HEK293 (cell line): ENCODE results near the gene MRPS18A.

Source experiments
- BCL11B ChIP-seq: fragments of 450-650 bp; formaldehyde crosslinking; IDR thresholded peaks from 2 replicates; pipeline ENCODE4 v1.5.1; 2016; ENCODE audit warnings: low read depth, missing biosample characterization, missing genetic modification characterization
- KLF10 ChIP-seq: fragments of 450-650 bp; IDR thresholded peaks from 2 replicates; pipeline ENCODE4 v1.5.1; 2018; ENCODE audit warnings: missing biosample characterization, mild to moderate bottlenecking, missing genetic modification characterization
- KLF16 ChIP-seq: fragments of 450-650 bp; formaldehyde crosslinking; IDR thresholded peaks from 2 replicates; pipeline ENCODE4 v1.5.1; 2017; ENCODE audit warnings: missing biosample characterization, missing genetic modification characterization
- MZF1 ChIP-seq: fragments of 450-650 bp; formaldehyde crosslinking; IDR thresholded peaks from 2 replicates; pipeline ENCODE4 v1.5.1; 2017; ENCODE audit warnings: missing biosample characterization, missing genetic modification characterization, borderline replicate concordance
- OVOL3 ChIP-seq: fragments of 450-650 bp; formaldehyde crosslinking; IDR thresholded peaks from 2 replicates; pipeline ENCODE4 v1.5.1; 2016; ENCODE audit warnings: missing biosample characterization, missing genetic modification characterization
- SCRT1 ChIP-seq: fragments of 450-650 bp; formaldehyde crosslinking; IDR thresholded peaks from 2 replicates; pipeline ENCODE4 v1.5.1; 2016; ENCODE audit warnings: missing biosample characterization, missing genetic modification characterization, borderline replicate concordance
- ZBTB17 ChIP-seq: fragments of 450-650 bp; formaldehyde crosslinking; IDR thresholded peaks from 2 replicates; pipeline ENCODE4 v1.5.1; 2016; ENCODE audit warnings: missing biosample characterization, missing genetic modification characterization
- ZBTB20 ChIP-seq: fragments of 450-650 bp; formaldehyde crosslinking; IDR thresholded peaks from 2 replicates; pipeline ENCODE4 v1.5.1; 2016; ENCODE audit warnings: missing biosample characterization, missing genetic modification characterization
- ZIC2 ChIP-seq: fragments of 450-650 bp; formaldehyde crosslinking; IDR thresholded peaks from 2 replicates; pipeline ENCODE4 v1.5.1; 2016; ENCODE audit warnings: missing biosample characterization, missing genetic modification characterization
- ZNF10 ChIP-seq: fragments of 450-650 bp; formaldehyde crosslinking; IDR thresholded peaks from 2 replicates; pipeline ENCODE4 v1.5.1; 2017; ENCODE audit warnings: missing biosample characterization, missing genetic modification characterization
- ZNF155 ChIP-seq: fragments of 450-650 bp; formaldehyde crosslinking; IDR thresholded peaks from 2 replicates; pipeline ENCODE4 v1.5.1; 2016; ENCODE audit warnings: missing biosample characterization, missing genetic modification characterization
- ZNF223 ChIP-seq: fragments of 450-650 bp; formaldehyde crosslinking; IDR thresholded peaks from 2 replicates; pipeline ENCODE4 v1.5.1; 2016; ENCODE audit warnings: missing biosample characterization, missing genetic modification characterization
- ZNF350 ChIP-seq: fragments of 450-650 bp; formaldehyde crosslinking; IDR thresholded peaks from 2 replicates; pipeline ENCODE4 v1.5.0; 2017; ENCODE audit warnings: missing biosample characterization, mild to moderate bottlenecking, missing genetic modification characterization
- ZNF416 ChIP-seq: fragments of 450-650 bp; formaldehyde crosslinking; IDR thresholded peaks from 2 replicates; pipeline ENCODE4 v1.5.1; 2016; ENCODE audit warnings: missing biosample characterization, missing genetic modification characterization
- ZNF473 ChIP-seq: fragments of 450-650 bp; formaldehyde crosslinking; IDR thresholded peaks from 2 replicates; pipeline ENCODE4 v1.5.1; 2017; ENCODE audit warnings: missing biosample characterization, missing genetic modification characterization
- ZNF529 ChIP-seq: fragments of 450-650 bp; formaldehyde crosslinking; IDR thresholded peaks from 2 replicates; pipeline ENCODE4 v1.5.1; 2017; ENCODE audit warnings: missing genetic modification characterization, missing biosample characterization; ENCODE audit not compliant: insufficient replicate concordance
- ZNF544 ChIP-seq: fragments of 450-650 bp; formaldehyde crosslinking; IDR thresholded peaks from 2 replicates; pipeline ENCODE4 v1.5.0; 2017; ENCODE audit warnings: missing biosample characterization, missing genetic modification characterization
- ZNF596 ChIP-seq: fragments of 450-650 bp; IDR thresholded peaks from 2 replicates; pipeline ENCODE4 v1.5.0; 2018; ENCODE audit warnings: missing biosample characterization, mild to moderate bottlenecking, missing genetic modification characterization, moderate library complexity
- ZNF623 ChIP-seq: fragments of 450-650 bp; formaldehyde crosslinking; IDR thresholded peaks from 2 replicates; pipeline ENCODE4 v1.5.1; 2016; ENCODE audit warnings: missing biosample characterization, missing genetic modification characterization
- ZNF677 ChIP-seq: fragments of 450-650 bp; IDR thresholded peaks from 2 replicates; pipeline ENCODE4 v1.5.0; 2018; ENCODE audit warnings: missing biosample characterization, mild to moderate bottlenecking, missing genetic modification characterization, moderate library complexity
- ZNF791 ChIP-seq: fragments of 450-650 bp; formaldehyde crosslinking; IDR thresholded peaks from 2 replicates; pipeline ENCODE4 v1.5.1; 2016; ENCODE audit warnings: missing biosample characterization, missing genetic modification characterization
- ZNF843 ChIP-seq: fragments of 450-650 bp; formaldehyde crosslinking; IDR thresholded peaks from 2 replicates; pipeline ENCODE4 v1.5.1; 2016; ENCODE audit warnings: missing biosample characterization, missing genetic modification characterization
- ZSCAN16 ChIP-seq: fragments of 450-650 bp; formaldehyde crosslinking; IDR thresholded peaks from 2 replicates; pipeline ENCODE4 v1.5.1; 2016; ENCODE audit warnings: missing biosample characterization, missing genetic modification characterization
- TF ChIP-seq, protein P1 (sequence below): fragments of 450-650 bp; formaldehyde crosslinking; IDR thresholded peaks from 2 replicates; pipeline ENCODE4 v1.5.1; 2016; ENCODE audit warnings: missing biosample characterization, missing genetic modification characterization
- TF ChIP-seq, protein P2 (sequence below): fragments of 450-650 bp; formaldehyde crosslinking; IDR thresholded peaks from 2 replicates; pipeline ENCODE4 v1.5.1; 2016; ENCODE audit warnings: missing biosample characterization, missing genetic modification characterization
- TF ChIP-seq, protein P3 (sequence below): fragments of 450-650 bp; formaldehyde crosslinking; IDR thresholded peaks from 2 replicates; pipeline ENCODE4 v1.5.1; 2016; ENCODE audit warnings: missing biosample characterization, missing genetic modification characterization
- TF ChIP-seq, protein P4 (sequence below): fragments of 450-650 bp; formaldehyde crosslinking; IDR thresholded peaks from 2 replicates; pipeline ENCODE4 v1.5.1; 2016; ENCODE audit warnings: missing biosample characterization, missing genetic modification characterization, borderline replicate concordance

MRPS18A gene

DNA sequence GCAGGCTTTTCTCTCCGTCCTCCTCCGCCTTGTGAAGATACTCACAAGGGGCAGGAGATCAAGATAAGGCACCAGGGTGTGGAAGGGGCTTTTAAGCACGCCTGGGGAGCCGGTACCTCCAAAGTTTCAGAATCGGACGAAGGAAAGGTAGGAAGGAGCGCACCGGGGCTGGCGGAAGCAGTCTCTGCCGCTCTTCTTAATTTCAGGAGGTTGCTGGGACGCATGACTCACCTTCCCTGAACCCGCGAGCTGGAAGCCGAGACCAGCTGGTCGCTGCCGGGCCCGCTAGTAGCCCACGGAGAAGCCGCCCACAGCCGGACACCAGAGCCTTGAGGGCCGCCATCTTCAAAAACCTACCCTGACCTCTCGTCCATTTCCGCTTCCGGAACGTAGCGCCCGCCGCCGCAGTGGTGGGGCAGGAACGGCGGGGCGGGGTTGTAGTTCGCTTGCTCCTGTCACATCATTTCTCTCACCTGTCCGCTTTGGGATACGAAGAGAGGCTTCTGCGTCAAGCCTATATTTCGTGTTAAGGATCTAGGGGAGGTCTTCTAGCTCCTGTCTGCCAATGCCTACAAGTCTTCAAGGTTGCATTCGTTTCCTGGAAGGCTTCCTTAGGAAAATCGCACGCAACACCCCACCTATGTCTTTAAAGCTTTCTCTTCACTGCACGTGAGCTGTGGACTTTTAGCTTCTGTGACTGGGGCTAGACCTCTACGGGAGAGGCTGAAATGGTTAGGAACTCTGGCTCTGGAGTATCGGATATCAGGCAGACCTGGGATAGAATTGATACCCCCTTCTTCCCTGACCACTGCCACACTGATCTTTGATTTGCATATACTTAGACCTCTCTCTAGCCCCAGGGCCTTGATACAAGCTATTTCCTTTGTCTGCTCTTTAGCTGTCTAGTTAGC, at the start of gene MRPS18A (continued):
- TF ChIP-seq, protein P1, sequence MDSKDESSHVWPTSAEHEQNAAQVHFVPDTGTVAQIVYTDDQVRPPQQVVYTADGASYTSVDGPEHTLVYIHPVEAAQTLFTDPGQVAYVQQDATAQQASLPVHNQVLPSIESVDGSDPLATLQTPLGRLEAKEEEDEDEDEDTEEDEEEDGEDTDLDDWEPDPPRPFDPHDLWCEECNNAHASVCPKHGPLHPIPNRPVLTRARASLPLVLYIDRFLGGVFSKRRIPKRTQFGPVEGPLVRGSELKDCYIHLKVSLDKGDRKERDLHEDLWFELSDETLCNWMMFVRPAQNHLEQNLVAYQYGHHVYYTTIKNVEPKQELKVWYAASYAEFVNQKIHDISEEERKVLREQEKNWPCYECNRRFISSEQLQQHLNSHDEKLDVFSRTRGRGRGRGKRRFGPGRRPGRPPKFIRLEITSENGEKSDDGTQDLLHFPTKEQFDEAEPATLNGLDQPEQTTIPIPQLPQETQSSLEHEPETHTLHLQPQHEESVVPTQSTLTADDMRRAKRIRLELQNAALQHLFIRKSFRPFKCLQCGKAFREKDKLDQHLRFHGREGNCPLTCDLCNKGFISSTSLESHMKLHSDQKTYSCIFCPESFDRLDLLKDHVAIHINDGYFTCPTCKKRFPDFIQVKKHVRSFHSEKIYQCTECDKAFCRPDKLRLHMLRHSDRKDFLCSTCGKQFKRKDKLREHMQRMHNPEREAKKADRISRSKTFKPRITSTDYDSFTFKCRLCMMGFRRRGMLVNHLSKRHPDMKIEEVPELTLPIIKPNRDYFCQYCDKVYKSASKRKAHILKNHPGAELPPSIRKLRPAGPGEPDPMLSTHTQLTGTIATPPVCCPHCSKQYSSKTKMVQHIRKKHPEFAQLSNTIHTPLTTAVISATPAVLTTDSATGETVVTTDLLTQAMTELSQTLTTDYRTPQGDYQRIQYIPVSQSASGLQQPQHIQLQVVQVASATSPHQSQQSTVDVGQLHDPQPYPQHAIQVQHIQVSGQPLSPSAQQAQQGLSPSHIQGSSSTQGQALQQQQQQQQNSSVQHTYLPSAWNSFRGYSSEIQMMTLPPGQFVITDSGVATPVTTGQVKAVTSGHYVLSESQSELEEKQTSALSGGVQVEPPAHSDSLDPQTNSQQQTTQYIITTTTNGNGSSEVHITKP, result no peak
- TF ChIP-seq MZF1 (tag by site-specific recombination) (no peak), ZNF155 (tag by site-specific recombination) (no peak), BCL11B (0 out of 2 replicates have a peak, but pooled peaks have one; percentile 46), ZNF350 (tag by site-specific recombination) (no peak), KLF10 (tag by site-specific recombination) (no peak), ZNF791 (tag by site-specific recombination) (no peak), ZNF416 (no peak), ZNF843 (no peak), ZNF529 (tag by site-specific recombination) (no peak), SCRT1 (tag by site-specific recombination) (no peak), ZSCAN16 (tag by site-specific recombination) (no peak), ZNF223 (no peak), ZBTB17 (tag by site-specific recombination) (peak; percentile 51; the same call in 1 of the 2 replicates), ZNF596 (tag by site-specific recombination) (no peak), ZBTB20 (tag by site-specific recombination) (no peak), ZIC2 (no peak), ZNF544 (tag by site-specific recombination) (no peak), ZNF10 (tag by site-specific recombination) (0 out of 2 replicates have a peak, but pooled peaks have one; percentile 28), OVOL3 (tag by site-specific recombination) (0 out of 2 replicates have a peak, but pooled peaks have one; percentile 9), ZNF677 (tag by site-specific recombination) (no peak), ZNF623 (tag by site-specific recombination) (peak; percentile 88), ZNF473 (tag by site-specific recombination) (no peak), KLF16 (0 out of 2 replicates have a peak, but pooled peaks have one; percentile 39)
- TF ChIP-seq, protein P2, sequence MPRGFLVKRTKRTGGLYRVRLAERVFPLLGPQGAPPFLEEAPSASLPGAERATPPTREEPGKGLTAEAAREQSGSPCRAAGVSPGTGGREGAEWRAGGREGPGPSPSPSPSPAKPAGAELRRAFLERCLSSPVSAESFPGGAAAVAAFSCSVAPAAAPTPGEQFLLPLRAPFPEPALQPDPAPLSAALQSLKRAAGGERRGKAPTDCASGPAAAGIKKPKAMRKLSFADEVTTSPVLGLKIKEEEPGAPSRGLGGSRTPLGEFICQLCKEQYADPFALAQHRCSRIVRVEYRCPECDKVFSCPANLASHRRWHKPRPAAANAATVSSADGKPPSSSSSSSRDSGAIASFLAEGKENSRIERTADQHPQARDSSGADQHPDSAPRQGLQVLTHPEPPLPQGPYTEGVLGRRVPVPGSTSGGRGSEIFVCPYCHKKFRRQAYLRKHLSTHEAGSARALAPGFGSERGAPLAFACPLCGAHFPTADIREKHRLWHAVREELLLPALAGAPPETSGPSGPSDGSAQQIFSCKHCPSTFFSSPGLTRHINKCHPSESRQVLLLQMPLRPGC (tag by site-specific recombination), result no peak
- TF ChIP-seq, protein P3, sequence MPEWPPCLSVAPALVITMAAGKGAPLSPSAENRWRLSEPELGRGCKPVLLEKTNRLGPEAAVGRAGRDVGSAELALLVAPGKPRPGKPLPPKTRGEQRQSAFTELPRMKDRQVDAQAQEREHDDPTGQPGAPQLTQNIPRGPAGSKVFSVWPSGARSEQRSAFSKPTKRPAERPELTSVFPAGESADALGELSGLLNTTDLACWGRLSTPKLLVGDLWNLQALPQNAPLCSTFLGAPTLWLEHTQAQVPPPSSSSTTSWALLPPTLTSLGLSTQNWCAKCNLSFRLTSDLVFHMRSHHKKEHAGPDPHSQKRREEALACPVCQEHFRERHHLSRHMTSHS (tag by site-specific recombination), result no peak
- TF ChIP-seq, protein P4, sequence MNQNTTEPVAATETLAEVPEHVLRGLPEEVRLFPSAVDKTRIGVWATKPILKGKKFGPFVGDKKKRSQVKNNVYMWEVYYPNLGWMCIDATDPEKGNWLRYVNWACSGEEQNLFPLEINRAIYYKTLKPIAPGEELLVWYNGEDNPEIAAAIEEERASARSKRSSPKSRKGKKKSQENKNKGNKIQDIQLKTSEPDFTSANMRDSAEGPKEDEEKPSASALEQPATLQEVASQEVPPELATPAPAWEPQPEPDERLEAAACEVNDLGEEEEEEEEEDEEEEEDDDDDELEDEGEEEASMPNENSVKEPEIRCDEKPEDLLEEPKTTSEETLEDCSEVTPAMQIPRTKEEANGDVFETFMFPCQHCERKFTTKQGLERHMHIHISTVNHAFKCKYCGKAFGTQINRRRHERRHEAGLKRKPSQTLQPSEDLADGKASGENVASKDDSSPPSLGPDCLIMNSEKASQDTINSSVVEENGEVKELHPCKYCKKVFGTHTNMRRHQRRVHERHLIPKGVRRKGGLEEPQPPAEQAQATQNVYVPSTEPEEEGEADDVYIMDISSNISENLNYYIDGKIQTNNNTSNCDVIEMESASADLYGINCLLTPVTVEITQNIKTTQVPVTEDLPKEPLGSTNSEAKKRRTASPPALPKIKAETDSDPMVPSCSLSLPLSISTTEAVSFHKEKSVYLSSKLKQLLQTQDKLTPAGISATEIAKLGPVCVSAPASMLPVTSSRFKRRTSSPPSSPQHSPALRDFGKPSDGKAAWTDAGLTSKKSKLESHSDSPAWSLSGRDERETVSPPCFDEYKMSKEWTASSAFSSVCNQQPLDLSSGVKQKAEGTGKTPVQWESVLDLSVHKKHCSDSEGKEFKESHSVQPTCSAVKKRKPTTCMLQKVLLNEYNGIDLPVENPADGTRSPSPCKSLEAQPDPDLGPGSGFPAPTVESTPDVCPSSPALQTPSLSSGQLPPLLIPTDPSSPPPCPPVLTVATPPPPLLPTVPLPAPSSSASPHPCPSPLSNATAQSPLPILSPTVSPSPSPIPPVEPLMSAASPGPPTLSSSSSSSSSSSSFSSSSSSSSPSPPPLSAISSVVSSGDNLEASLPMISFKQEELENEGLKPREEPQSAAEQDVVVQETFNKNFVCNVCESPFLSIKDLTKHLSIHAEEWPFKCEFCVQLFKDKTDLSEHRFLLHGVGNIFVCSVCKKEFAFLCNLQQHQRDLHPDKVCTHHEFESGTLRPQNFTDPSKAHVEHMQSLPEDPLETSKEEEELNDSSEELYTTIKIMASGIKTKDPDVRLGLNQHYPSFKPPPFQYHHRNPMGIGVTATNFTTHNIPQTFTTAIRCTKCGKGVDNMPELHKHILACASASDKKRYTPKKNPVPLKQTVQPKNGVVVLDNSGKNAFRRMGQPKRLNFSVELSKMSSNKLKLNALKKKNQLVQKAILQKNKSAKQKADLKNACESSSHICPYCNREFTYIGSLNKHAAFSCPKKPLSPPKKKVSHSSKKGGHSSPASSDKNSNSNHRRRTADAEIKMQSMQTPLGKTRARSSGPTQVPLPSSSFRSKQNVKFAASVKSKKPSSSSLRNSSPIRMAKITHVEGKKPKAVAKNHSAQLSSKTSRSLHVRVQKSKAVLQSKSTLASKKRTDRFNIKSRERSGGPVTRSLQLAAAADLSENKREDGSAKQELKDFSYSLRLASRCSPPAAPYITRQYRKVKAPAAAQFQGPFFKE (tag by site-specific recombination), result no peak
